ENCODE data around the gene KCNIP1.

GRCh38 chr5:170499621-170500020 is 4.2 kb upstream of the KCNIP1 start:
- no peak for TF ChIP-seq POLR2A (IDR thresholded peaks at IDR 0.05)
- no peak for TF ChIP-seq CTCF (IDR thresholded peaks at IDR 0.05)

Data from esophagus squamous epithelium (tissue), 4 donors.